ENCODE results near the gene EVI5L.

DNA sequence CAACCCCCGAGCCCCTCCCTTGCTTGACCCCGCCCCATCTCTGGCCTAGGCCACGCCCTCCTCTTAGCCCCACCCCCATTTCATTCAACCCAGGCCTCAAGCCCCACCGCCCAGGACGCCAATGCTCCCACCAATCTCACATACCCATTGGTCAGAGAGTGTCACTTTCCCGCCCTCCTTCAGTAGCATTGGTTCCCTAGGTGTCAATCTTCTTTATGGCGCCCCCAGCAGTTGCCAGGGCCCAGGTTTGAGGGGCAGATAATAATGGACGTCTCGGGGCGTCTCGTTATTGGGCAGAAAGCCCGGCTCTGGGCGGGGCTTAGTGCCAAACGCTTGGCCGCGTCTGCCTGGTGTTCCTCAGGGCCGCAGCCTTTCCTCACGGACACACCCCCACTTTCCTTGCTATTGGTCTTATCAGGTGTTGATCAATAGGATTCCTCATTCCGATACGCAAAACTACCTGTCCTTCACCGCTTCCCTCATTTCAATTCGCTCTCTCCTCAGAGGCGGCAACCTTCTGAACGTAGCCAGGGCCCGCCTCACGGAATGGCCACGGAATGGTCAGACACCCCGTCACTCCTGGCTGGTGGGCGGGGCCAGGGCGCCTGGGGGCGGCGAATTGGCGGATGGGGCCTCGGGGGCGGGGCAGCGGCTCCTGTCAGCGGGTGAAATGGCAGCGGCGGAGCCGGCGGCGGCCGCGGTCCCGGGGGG, at the start of gene EVI5L:
- TF ChIP-seq POLR2A (IDR thresholded peaks at IDR 0.05; ENCODE audit: control extremely low read depth in 1 of 2, low read depth in 2 of 2, low read length in 2 of 2): no peak
- no peak for TF ChIP-seq CTCF (IDR thresholded peaks at IDR 0.05; ENCODE audit: control extremely low read depth in 1 of 3, insufficient read depth in 1 of 3, low read depth in 1 of 3, low read length in 3 of 3)
- TF ChIP-seq EP300 (IDR thresholded peaks at IDR 0.05; ENCODE audit: borderline replicate concordance in 1 of 2, low read depth in 2 of 2, low read length in 2 of 2): no peak
- TF ChIP-seq SIRT6 (IDR thresholded peaks at IDR 0.05; ENCODE audit: low read length): no peak
